ENCODE data around the gene TMEM135.

Gene TMEM135

GRCh38 chr11:87317441-87317840 lies 279.7 kb downstream of the TMEM135 start:
- no peak for DNase-seq

- no peak for DNase-seq
These were observed 282.4 kb downstream of the TMEM135 start for GRCh38 chr11:87320123-87320522.

DNA sequence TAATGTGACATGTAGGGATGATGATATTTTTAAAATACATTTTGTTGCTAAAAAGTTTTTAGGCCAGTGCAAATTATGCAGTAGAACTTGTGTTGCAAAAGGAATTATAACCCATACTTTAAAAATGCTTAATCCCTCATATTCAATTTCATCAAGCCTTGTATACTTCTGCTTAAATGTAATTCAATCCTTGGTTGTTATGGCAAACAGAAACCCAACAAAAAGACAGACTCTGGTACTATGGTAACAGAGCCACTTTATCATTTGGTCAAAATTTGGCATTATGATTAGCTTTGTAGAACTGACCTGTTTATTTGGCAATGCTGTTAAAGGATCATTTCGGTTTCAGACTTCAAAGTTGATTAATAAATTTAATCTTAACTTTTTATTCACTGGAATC lies 284.8 kb downstream of the TMEM135 start:
- DNase-seq: no peak

DNA sequence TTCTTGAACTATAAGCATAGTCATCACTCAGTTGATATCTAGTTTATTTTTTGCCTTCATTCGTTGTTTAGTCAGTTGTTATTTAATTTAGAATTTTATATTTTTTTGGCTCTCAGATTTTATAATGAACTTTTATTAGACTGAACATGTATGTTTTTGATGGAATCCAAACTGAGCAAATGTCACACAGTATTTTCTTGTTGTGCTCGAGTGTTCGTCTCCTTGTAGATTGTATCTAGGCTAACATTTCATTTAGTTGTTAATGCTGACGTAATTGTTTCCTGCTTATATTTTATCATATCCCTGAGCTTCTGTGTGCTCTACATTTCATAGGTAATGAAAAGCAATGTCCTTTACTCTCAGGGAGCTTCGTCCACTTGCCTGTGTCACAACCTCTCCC lies 286.2 kb downstream of the TMEM135 start:
- no peak for DNase-seq

- no peak for DNase-seq
These were observed 287.2 kb downstream of the TMEM135 start for GRCh38 chr11:87324817-87325489.

DNA sequence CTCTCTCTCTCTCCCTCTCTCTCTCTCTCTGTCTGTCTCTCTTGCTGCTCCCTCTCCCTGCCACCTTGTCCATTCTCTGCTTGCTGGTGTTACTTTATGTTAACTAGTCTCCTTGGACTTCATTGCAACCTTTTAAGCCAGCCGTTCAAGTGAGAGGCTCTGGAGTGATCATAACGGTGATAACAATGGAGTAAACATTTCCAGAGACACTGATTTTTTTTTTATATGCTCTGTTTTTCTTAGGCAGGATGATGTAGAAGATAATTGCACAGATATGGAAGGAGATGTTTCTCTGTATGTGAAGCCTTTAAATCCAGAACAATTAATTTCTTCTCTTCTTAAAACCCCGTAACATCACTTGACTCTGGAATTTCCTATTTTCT lies 287.7 kb downstream of the TMEM135 start:
- DNase-seq: no peak

- no peak for DNase-seq
These were observed 288.9 kb downstream of the TMEM135 start for GRCh38 chr11:87326594-87326993.

GRCh38 chr11:87329172-87329571 lies 291.4 kb downstream of the TMEM135 start:
- no peak for DNase-seq

DNA sequence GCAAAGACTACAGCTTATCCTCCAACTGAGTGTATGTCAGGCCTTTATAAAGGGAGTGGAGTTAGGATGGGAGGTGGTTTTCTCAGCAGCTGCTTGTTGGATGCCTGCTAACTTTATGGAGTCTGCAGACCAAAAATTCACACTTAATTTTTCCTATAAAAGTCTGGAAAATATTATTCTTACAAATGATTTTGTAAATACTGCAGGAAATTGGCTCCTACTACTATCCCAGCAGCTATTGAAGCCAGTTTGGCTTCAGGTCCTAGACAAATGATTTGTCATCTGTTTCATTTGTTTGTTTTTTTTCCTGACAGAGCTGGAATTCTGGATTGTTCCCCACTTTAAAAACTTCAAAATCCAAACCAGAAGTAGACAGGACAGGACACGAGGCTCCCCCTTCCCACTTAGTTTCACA lies 292.5 kb downstream of the TMEM135 start:
- no peak for DNase-seq

GRCh38 chr11:87331273-87331672 lies 293.5 kb downstream of the TMEM135 start:
- no peak for DNase-seq

GRCh38 chr11:87338046-87338639 lies 300.4 kb downstream of the TMEM135 start:
- no peak for DNase-seq

DNA sequence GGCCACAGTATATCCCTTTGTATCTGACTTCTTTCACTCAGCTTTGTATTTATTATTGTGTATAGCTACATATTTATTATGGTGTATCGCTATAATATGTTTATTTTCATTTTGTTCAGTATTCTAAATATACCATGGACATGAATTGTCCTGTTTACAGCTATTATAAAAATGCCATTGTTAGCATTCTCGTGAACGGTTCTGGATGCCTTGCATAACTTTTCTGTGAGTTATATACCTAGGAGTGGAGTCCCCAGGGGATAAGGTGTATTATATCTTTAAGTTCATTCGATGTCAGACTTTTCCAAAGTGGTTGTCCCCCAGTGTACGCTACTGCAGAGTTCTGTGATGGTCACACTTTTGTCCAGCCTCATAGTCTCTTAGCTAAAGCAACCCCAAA lies 301.7 kb downstream of the TMEM135 start:
- DNase-seq: no peak

GRCh38 chr11:87347441-87347840 lies 309.7 kb downstream of the TMEM135 start:
- no peak for DNase-seq

GRCh38 chr11:87347854-87348253 lies 310.1 kb downstream of the TMEM135 start:
- DNase-seq: no peak

- DNase-seq: no peak
These were observed 313.9 kb downstream of the TMEM135 start for GRCh38 chr11:87351676-87352075.

DNA sequence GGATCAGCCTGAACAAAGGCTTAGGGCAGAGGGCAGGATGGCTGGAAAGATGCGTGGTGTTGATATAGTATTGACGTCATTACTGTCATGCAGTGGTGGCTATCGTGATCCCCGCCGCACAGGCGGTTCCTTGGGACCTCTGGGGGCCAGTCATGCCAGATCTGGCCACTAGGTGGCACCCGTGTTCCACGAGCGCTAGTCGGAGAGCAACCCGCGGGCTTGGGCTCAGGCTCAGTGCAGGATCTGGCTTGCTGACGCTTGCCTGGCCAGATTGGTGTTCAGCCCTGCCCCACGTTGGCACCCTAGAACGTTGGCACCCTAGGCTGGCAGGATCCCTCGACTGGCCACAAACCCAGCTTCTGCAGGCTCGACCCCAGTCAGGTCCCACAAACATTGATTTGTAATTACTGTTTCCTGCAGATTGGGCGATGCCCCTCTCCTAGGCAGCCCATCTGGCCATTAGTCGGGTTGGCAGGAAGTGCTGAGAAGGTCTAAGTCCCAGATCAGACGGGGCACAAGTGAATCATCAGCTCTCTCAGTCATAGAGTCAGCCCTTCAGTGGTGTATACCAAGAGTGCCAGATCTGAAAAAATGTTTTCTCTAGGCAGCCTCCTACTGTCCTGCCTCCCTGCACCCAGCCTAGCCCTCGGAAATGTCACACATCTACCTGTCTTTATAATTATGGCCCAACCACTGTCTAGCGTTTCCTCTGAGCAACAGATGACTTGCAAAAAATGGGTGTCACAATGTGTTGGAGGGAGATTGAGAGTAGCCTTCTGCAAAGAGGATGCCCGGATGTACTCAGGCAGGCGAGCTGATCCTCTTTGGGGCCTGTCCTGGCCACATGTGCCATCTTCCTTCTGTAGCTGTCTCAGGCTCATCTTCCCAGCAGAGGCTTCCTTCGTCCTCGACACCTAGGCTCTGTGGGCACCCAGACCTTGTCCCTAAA lies 315.3 kb downstream of the TMEM135 start:
- DNase-seq: peak; percentile 54

DNA sequence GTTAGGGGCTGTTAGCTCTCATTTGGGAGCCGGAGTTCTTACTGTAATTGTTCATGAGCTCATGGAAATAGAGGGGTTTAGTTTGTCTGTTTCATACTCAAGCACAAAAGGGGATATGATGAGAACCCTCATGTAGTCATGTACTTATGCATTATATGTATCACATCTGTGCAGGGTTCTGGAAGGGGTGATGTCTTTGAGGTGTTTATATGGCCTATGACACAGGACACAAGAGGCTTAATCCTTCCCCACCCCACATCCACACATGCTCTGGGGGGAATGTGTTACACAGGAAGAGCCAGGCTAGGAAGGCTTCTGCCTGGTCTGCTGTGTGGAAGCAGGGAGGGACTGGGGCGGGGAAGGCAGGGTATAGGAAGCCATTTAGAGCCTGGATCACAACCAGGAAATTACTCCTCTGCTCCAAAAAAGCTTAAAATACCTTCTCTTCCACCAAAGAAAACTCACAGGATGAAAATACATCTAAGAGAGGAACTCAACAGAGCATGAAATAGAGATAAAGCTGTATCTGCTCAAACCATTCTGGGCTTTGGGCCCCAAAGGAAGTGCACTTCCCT lies 316.1 kb downstream of the TMEM135 start:
- DNase-seq: no peak

GRCh38 chr11:87355596-87355995 lies 317.9 kb downstream of the TMEM135 start:
- no peak for DNase-seq

DNA sequence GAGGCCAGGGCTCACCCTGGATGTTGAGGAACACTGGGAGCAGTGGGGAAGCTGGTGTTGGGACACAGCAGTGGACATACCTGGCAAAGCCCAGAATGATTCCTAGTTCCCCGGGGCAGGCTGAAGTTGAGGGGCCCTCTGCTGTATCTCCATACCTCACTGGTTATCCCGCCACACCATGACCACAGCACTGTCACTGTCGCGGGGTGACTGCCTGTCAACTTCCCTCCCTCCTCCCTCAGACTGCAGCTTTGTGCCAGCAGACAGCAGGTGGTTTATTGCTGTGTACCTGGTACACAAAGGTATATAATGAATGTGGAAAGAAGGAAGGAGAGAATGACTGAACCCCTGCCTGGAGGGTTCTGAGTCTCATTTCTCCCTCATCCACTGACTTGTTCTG lies 318.7 kb downstream of the TMEM135 start:
- no peak for DNase-seq

GRCh38 chr11:87358461-87358860 lies 320.7 kb downstream of the TMEM135 start:
- no peak for DNase-seq

- DNase-seq: no peak
These were observed 321.7 kb downstream of the TMEM135 start for GRCh38 chr11:87359401-87359800.

DNA sequence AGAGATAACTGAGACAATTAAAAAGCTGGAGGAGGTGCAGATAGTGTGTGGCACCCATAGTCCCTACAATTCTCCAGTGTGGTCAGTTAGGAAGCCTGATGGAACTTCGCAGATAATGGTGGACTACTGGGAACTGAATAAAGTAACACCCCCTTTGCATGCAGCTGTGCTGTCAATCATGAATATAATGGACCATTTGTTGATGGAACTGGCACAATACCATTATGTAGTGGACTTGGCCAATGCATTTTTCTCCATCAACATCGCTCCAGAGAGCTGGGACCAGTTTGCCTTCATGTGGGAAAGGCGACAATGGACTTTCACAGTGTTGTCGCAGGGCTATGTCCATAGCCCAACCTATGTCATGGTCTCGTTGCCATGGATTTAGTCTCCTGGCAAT lies 324.2 kb downstream of the TMEM135 start:
- DNase-seq: no peak

DNA sequence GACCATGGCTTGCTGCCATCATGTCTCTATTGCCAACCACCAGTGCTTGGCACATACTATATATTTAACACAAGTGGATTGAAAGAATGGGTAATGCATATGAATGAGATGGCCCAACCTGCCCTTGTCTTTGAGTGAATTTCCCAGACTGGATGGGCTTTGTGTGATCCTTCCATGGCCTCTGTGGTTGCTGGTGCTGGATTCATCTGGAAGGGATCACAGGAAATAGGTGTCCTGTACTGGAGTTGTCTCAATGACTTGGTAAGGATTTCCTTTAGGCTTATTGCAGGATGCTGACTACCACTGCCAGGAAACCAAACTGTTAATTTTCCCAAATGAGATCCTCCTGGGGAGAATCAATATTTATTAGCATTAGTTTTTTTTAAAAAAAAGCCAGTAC lies 328.6 kb downstream of the TMEM135 start:
- DNase-seq: no peak
